Measurements from ENCODE around the gene ITGB7. TPM values are rescaled to one million over a fixed set of nuclear protein-coding genes. Genes with fewer than 3 reads are reported as not detected.

Gene ITGB7
- total RNA-seq, 4 donors from 2014 or later, result 6.5 to 13.2 (median 7.8) TPM

- H3K4me3 ChIP-seq (ENCODE audit: low read depth, poor library complexity, severe bottlenecking), result no peak overlapping the region
- TF ChIP-seq CTCF (IDR thresholded peaks at IDR 0.05) (no peak), POLR2A (IDR thresholded peaks at IDR 0.05) (no peak)
- intact Hi-C loops (cut with DNase I; ENCODE audit: low total_unique reads), result no loop called here
- 96% methylated on average over 2 of the region's 2 CpGs for WGBS, 2 donors
- DNase-seq (ENCODE audit: low spot score in 2 of 2), result peak in 1 of 2 donors; percentile 59
These were observed 7.0 kb downstream of the ITGB7 start for GRCh38 chr12:53200107-53200457.

- TF ChIP-seq CTCF (IDR thresholded peaks at IDR 0.05), result no peak
- no peak for TF ChIP-seq POLR2A (IDR thresholded peaks at IDR 0.05)
- no peak overlapping the region for H3K4me3 ChIP-seq (ENCODE audit: low read depth, poor library complexity, severe bottlenecking)
- no peak for DNase-seq (ENCODE audit: low spot score in 2 of 2)
- intact Hi-C loops (cut with DNase I; ENCODE audit: low total_unique reads), result loop anchor here (10.0 kb wide), 1 partner anchor 135 kb away; no protein-coding TSS in a partner anchor
- 90 to 96% methylated on average over 3 of the region's 3 CpGs for WGBS, 2 donors
These were observed 7.4 kb downstream of the ITGB7 start for GRCh38 chr12:53199700-53200099.

- 89 to 94% methylated on average over 5 of the region's 5 CpGs for WGBS, 2 donors
- peak in 1 of 2 donors; percentile 82 for DNase-seq (ENCODE audit: low spot score in 2 of 2)
- H3K4me3 ChIP-seq (ENCODE audit: low read depth, poor library complexity, severe bottlenecking), result no peak overlapping the region
- intact Hi-C loops (cut with DNase I; ENCODE audit: low total_unique reads), result loop anchor here (10.0 kb wide), 1 partner anchor 134 kb away; no protein-coding TSS in a partner anchor
- TF ChIP-seq CTCF (IDR thresholded peaks at IDR 0.05), result no peak
- no peak for TF ChIP-seq POLR2A (IDR thresholded peaks at IDR 0.05)
These were observed 8.5 kb downstream of the ITGB7 start for GRCh38 chr12:53198486-53199110.

- intact Hi-C loops (cut with DNase I; ENCODE audit: low total_unique reads), result loop anchor here (10.0 kb wide), 1 partner anchor 132 kb away; no protein-coding TSS in a partner anchor
- no peak overlapping the region for H3K4me3 ChIP-seq (ENCODE audit: low read depth, poor library complexity, severe bottlenecking)
- 80 to 88% methylated on average over 19 of the region's 19 CpGs for WGBS, 2 donors
- TF ChIP-seq CTCF (IDR thresholded peaks at IDR 0.05) (no peak), POLR2A (IDR thresholded peaks at IDR 0.05) (no peak)
- peak in 1 of 2 donors; percentile 79 for DNase-seq (ENCODE audit: low spot score in 2 of 2)
These were observed 9.9 kb downstream of the ITGB7 start for GRCh38 chr12:53197011-53197640.

- no peak overlapping the region for H3K4me3 ChIP-seq (ENCODE audit: low read depth, poor library complexity, severe bottlenecking)
- peak in 1 of 2 donors; percentile 83 for DNase-seq (ENCODE audit: low spot score in 2 of 2)
- WGBS, 2 donors, result 81 to 83% methylated on average over 14 of the region's 14 CpGs
- intact Hi-C loops (cut with DNase I; ENCODE audit: low total_unique reads), result loop anchor here (10.0 kb wide), 1 partner anchor 132 kb away; no protein-coding TSS in a partner anchor
- no peak for TF ChIP-seq POLR2A (IDR thresholded peaks at IDR 0.05)
- no peak for TF ChIP-seq CTCF (IDR thresholded peaks at IDR 0.05)
These were observed 10.6 kb downstream of the ITGB7 start for GRCh38 chr12:53196486-53196885.

Measured in lower leg skin (tissue), 4 donors.